GM18526 (cell line): ENCODE results near the gene MGAT4B.
A peak's percentile ranks its signal among the peaks of the same experiment; 100 is the strongest.

Experiments
- POLR2A ChIP-seq: IDR thresholded peaks from 3 replicates; pipeline ENCODE4 v1.6.1; 2011; ENCODE audit not compliant: insufficient read length; ENCODE audit errors: extremely low read depth

Gene MGAT4B

GRCh38 chr5:179795863-179796833 is 10.5 kb downstream of the MGAT4B start:
- TF ChIP-seq POLR2A, result peak; percentile 51

DNA sequence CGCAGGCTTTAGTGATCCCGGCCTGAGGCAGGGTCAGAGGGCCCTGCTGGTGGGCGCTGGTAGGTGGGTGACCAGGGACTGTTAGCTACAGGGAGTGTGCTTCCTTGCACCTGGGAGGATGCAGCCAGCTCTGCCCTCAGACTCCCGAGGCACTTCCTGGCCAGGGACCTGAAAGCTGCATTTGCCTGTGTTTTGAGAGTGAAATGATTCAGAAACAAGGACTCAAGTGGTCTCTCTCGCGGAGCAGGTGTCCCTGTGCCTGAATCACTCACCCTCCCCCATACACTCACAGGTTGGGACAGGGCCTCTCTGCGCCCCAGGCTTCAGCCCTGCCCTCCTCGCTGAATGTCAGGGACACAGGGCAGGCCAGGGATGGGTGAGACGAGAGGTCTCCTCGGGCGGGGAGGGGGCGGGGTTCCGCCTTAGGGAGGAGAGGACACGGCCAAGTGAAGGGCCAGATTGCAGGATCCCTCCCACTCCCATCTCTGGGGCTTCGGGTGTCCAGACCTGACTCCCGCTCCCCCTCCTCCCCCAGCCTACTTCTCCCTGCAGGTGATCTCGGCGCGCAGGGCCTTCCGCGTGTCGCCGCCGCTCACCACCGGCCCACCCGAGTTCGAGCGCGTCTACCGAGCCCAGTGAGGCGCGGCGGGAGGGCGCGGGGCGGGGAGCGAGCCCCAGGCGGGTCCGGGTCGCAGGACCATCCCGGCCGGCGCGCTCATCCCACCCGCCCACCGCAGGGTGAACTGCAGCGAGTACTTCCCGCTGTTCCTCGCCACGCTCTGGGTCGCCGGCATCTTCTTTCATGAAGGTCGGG is 11.4 kb downstream of the MGAT4B start:
- TF ChIP-seq POLR2A, result no peak

- TF ChIP-seq POLR2A, result no peak
Measured at GRCh38 chr5:179794575-179794974, 12.1 kb downstream of the MGAT4B start.

GRCh38 chr5:179794171-179794570 is 12.5 kb downstream of the MGAT4B start:
- TF ChIP-seq POLR2A, result no peak

- TF ChIP-seq POLR2A, result peak; percentile 38
Measured at GRCh38 chr5:179793468-179794139, 13.1 kb downstream of the MGAT4B start, which contains the start of gene LTC4S. Gene LTC4S, plus strand, starts transcription at chr5:179793986. Its CDS starts 95 bp downstream, at chr5:179794081.

DNA sequence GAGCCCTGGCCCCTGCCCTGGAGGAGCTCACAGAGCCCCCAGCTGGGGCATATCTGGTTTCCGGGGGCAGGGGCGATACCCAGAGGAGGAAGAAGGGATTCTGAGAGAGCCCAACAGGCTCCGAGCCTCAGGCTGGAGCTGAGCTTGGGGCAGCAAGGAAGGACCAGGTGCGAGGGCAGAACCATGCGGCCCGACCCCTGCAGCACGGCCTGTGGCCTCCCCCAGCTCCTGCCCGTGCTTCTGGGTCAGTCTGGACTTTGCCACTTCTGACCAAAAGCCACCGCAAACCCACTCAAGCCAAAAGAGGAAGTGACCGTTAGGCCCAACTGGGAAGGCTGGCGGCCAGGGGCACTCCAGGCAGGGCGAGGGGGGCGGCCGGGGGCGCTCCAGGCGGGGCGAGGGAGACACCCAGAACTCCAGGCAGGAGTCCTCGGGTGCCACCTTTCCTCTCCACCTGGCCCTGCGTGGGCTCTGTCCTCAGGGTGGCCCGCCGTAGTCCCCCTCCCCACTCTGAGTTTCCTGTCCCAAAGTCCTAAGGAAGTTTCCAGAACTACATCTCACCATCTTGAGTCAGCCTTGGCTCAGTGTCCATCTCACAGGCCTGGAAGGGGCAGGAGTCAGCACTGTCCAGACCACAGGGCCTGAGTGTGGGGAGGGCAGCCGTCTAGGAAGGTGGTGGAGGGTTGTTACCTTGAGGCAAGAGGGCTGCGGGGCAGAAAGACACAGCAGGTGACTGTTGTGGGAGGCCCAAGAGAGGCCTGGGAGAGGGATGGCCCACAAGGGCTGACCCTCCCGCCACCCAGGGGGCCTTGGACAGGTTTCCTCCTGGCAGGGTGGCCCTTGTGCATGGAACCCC is 13.8 kb downstream of the MGAT4B start:
- TF ChIP-seq POLR2A, result no peak

DNA sequence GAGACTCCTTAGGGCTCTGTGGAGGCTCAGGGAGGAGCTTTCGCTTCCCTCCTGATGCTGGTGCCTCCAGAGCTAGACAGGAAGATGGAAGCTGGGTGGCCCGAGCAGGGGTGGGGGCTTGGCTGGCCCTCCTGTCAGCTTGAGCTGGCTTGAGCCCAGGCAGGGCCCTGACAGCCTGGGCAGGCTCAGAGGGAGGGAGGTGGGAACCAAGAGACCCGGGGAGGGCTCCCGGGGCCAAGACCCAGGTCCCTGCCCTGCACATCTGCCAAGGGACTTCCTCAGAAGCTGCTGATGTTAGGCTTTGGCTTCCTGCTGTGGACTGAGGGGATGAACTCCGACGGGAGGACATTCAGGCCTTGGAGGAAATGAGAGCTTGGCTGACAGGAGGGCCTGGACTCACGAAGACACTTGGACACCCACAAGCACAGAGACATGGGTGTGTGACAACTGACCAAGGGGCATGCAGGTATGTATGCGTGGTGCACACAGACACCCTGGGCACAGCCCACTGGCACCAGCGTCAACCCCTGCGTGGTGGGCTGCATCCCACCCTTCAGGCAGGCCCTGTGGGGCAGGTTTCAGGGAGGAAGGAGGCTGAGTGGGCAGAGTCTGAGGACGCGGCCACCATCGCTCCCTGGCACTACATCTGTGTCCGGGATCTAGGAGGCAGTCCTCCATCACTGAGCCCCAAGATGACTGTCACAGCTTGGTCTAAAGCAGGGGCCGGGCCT is 14.6 kb downstream of the MGAT4B start:
- no peak for TF ChIP-seq POLR2A

DNA sequence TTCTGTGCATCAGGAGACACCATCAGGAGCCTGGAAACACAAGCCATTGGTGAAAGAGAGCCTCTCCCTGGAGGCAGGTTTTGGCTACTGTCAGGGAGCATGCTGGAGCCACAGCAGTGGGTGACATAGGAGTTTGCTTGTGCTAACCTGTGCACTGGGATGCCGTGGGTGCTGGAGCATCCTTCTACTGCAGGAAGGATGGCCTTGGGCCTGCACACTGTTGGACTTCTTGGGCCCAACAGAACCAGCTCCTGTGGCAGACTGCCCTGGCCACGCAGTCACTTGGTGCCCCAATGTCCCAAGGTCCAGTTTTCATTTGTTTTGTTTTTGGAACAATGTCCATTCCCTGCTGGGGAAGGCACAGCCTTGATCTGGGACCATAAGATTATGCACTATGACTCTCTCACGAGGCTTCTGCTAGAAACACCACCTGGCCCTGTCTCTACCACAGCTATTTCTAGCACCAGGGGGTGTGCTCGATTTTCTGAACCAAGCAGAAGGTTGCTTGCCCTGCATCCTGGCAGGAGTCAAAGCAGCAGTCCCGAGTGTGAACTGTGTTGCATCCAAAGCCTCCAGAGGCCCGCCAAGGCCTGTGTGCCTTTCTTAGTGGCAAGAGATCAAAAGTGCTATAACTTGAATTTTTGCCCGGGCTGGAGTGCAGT is 18.3 kb downstream of the MGAT4B start:
- no peak for TF ChIP-seq POLR2A

DNA sequence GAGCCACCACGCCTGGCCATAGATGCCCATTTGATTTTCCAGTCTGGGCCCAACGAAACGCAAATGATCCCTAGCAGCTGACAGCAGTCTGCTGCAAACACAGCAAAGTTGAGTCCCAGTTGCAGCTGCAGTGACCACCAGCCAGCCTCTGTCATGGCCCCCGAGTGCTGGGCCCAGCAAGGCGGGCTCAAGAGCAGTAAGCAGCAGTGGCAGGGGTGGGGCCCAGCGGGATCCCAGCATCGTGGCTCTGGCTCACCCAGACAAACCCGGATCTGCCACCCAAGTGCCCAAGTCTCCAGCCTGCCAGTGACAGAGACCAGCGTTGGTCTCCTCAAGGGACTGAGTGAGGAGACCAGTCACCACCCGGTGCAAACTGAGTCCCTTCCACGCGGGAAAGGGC is 19.8 kb downstream of the MGAT4B start:
- TF ChIP-seq POLR2A, result no peak

DNA sequence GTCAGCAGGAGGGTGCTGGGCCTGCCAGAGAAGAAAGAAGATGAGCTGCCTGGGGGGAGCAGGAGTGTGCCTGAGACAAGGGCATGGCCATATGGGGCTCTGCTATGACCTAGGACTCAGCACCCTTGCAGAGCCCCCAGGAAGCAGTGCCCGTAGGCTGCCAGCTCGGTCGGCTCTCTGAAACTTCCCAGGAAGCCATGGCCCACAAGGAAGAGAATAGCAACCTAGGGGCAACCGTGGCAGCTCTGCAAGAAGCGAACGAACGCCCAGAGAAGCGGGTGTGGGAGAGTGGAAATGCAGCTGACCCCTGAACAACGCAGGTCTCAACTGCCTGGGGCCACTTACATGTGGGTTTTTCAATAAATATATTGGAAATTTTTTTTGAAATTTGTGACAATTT is 23.5 kb downstream of the MGAT4B start:
- TF ChIP-seq POLR2A, result no peak

DNA sequence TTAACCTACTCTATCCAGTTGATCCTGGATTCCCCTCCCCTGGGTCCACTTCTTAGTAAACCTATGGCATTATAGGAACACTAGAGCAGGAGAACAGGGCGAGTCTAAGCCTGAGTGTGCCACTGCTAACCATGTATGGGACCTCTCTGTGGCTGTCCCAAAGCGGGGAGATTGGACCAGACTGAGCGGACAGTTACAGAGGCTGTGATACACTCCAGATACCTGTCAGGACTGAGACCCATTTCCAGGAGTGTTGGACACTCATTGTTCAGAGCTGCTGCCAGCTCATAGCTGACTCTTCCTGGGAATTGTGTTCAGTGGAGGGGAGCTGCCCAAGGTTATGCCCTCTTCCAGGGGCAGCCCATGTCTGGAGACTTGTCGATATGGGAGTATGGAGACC is 24.8 kb downstream of the MGAT4B start:
- no peak for TF ChIP-seq POLR2A

- TF ChIP-seq POLR2A, result no peak
Measured at GRCh38 chr5:179780362-179780761, 26.3 kb downstream of the MGAT4B start.

- no peak for TF ChIP-seq POLR2A
Measured at GRCh38 chr5:179779826-179780225, 26.8 kb downstream of the MGAT4B start.
